Endothelial cell of umbilical vein (primary cell): ENCODE results near the gene AADACL2.

Experiments used
- CTCF ChIP-seq, 2 donors: IDR thresholded peaks; 1 replicate in 1 of 2; 2 replicates in 1 of 2; pipeline ENCODE4 v1.5.1; 2011; ENCODE audit warnings: low read length in 2 of 2, mild to moderate bottlenecking in 2 of 2, moderate library complexity in 2 of 2, control low read depth in 1 of 2, inconsistent platforms in 1 of 2, low read depth in 1 of 2; ENCODE audit not compliant: insufficient read depth in 1 of 2; ENCODE audit errors: extremely low read depth in 1 of 2
- EZH2 ChIP-seq: IDR thresholded peaks from 2 replicates; pipeline ENCODE4 v1.6.1; 2012; ENCODE audit warnings: borderline replicate concordance, low read depth, mild to moderate bottlenecking, moderate library complexity, low read length, inconsistent platforms; ENCODE audit not compliant: severe bottlenecking
- FOS ChIP-seq: IDR thresholded peaks from 2 replicates; pipeline ENCODE4 v1.6.1; 2011; ENCODE audit warnings: mild to moderate bottlenecking, low read length, moderate library complexity, borderline replicate concordance; ENCODE audit not compliant: insufficient read depth
- GATA2 ChIP-seq: IDR thresholded peaks from 2 replicates; pipeline ENCODE4 v1.7.0; 2011; ENCODE audit warnings: low read depth, mild to moderate bottlenecking, moderate library complexity, mixed read lengths, low read length; ENCODE audit not compliant: insufficient read length, insufficient read depth
- JUN ChIP-seq: IDR thresholded peaks from 2 replicates; pipeline ENCODE4 v1.6.1; 2011; ENCODE audit warnings: borderline replicate concordance, low read depth; ENCODE audit not compliant: insufficient read length, insufficient read depth
- MYC ChIP-seq: IDR thresholded peaks from one replicate; pipeline ENCODE4 v1.6.1; 2011; ENCODE audit warnings: mild to moderate bottlenecking, low read depth, low read length
- POLR2A ChIP-seq: IDR thresholded peaks from 2 replicates; pipeline ENCODE4 v1.6.1; 2012; ENCODE audit warnings: low read depth, mild to moderate bottlenecking, control low read depth, low read length
- POLR2AphosphoS5 ChIP-seq: IDR thresholded peaks from 2 replicates; pipeline ENCODE4 v1.6.1; 2012; ENCODE audit warnings: low read depth, mild to moderate bottlenecking, control low read depth, low read length, moderate library complexity; ENCODE audit not compliant: insufficient read depth
- TF ChIP-seq, protein P1 (sequence below): IDR thresholded peaks from 2 replicates; pipeline ENCODE4 v1.6.1; 2011; ENCODE audit not compliant: insufficient read depth, insufficient read length

- no peak for TF ChIP-seq CTCF (IDR thresholded peaks at IDR 0.05; ENCODE audit: extremely low read depth in 1 of 2, insufficient read depth in 1 of 2, low read depth in 1 of 2, low read length in 2 of 2)
- TF ChIP-seq POLR2AphosphoS5 = no peak
- no peak for TF ChIP-seq JUN
- no peak for TF ChIP-seq GATA2
- TF ChIP-seq POLR2A = no peak
- TF ChIP-seq, protein P1, sequence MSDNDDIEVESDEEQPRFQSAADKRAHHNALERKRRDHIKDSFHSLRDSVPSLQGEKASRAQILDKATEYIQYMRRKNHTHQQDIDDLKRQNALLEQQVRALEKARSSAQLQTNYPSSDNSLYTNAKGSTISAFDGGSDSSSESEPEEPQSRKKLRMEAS = no peak
- TF ChIP-seq EZH2 = no peak
- TF ChIP-seq FOS = no peak
- TF ChIP-seq MYC = no peak
Measured at GRCh38 chr3:151708868-151709267, 24.9 kb upstream of the AADACL2 start.
